ENCODE data around the gene UNC13D.

- TF ChIP-seq POLR2AphosphoS5 (IDR thresholded peaks at IDR 0.05) (peak in 1 of 4 donors; percentile 42), EP300 (IDR thresholded peaks at IDR 0.05) (no peak), CTCF (IDR thresholded peaks at IDR 0.05) (no peak), POLR2A (IDR thresholded peaks at IDR 0.05) (no peak)
Measured at GRCh38 chr17:75808905-75809621, 35.1 kb downstream of the UNC13D start.

Measured in sigmoid colon (tissue), 4 donors.